GM18861 (cell line): ENCODE data around the gene PAX5.
"Not testable (repeated sequence)": the region's sequence is repeated elsewhere in the genome, so short reads cannot be mapped to it uniquely, and the experiment has no call there.

Experiments
- ATAC-seq: cut with Tn5 transposase; IDR thresholded peaks from one replicate; pipeline ENCODE4 v1.9.1; 2021; ENCODE audit not compliant: unreplicated experiment

PAX5 gene

GRCh38 chr9:36882594-36882993 lies 151.5 kb downstream of the PAX5 start:
- no peak for ATAC-seq

DNA sequence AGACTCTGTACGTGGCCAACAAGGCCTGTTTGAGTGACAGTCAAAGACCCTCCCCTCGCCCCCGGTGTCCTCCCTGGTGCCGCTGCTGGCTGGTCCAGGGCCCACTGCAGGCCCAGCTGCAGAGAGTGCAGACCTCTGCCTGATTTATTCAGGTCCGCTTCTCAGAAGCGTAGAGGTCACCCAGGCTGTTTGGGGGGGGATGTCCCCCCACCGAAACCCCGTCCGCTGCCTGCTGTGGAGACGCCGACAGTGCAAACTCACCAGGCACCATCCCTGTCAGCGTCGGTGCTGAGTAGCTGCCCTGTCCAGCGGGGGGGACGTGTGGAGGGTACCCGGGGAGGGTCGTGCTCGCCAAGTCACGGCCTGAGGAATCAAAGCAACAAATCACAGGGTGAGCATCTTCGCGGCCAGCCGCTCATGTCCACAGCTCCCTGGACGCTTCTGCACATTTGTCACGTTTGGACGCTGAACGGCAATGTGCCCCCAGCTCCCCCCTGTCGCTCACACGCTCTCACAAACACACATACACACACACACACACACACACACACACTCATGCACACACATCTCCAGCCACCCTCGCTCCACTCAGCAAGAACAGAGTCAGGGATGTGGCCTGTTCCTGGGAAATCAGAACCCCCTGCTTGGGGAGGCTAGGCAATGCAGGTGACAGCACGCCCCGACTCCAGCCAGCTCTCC lies 152.2 kb downstream of the PAX5 start:
- no peak for ATAC-seq

GRCh38 chr9:36881316-36881715 lies 152.8 kb downstream of the PAX5 start:
- no peak for ATAC-seq

GRCh38 chr9:36880075-36880474 lies 154.0 kb downstream of the PAX5 start:
- no peak for ATAC-seq

GRCh38 chr9:36878986-36879982 lies 154.8 kb downstream of the PAX5 start:
- peak; percentile 65 for ATAC-seq

- ATAC-seq = no peak
These were observed 156.8 kb downstream of the PAX5 start for GRCh38 chr9:36877239-36877638.

DNA sequence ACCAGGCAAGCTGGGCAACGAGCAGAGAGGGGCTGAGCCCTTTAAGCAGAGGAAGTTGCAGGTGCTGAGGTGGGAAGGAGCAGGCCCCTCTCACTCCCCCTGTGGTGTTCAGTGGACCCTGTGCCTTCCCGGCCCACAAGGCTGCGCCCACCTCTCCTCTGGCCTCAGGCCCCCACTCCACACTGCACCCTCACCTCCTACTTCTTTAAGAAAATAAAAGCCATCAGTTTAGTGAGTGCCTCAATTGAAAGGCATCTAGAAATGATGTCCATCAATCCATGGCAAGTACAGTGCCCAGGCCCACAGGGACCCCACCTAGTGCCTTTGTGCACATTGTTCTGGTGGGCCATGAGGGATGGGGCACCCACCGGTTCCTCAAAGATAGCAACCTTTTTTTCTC lies 158.0 kb downstream of the PAX5 start:
- no peak for ATAC-seq

- ATAC-seq = no peak
These were observed 159.1 kb downstream of the PAX5 start for GRCh38 chr9:36874921-36875320.

DNA sequence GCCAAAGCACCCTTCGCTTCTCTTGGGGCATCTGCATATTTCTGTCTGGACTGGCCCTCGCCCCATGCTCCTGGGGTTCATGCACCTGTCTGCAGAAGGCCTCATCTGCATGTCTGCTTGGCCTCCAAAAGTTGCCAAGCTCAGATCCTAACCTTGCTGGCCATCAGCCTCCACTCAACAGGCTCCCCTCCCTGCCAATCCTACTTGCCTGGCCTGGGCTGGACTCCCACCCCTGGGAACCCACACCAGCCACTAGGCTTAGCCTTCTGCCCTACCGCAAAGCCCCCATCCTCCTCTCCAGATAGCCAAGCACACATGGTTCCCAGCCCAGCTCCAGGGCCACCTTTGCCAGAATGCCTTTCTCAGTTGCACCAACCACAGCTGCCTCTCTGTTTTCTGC lies 159.8 kb downstream of the PAX5 start:
- ATAC-seq = no peak

DNA sequence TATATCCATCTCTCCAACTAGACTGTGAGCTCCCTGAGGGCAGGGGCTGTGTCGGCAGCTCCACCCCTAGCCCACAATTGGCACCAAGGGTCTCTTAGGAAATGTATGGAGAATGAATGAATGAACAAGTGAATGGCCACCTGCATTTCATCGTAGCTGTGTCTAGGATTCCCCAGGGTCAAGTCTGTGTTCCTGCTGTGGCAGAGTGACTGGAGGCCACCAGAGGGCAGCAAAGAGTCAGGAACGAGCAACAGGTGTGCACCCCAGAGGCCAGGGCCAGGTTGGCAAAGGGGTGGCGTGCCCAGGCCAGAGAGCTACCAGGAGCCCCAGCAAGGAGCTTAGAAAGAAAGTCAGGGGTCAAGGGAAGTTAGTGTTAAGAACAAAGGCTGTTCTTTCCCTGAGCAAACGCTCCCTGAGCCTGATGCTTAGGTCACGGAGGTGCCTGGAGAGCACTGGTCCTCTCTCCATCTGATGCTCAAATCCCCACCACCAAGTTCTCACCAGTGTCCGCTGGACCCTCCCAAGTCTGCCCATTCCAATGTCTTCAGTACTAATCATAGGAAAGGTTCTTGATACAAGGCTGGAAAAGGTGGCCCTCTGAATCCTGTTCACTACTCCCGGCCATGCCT lies 160.7 kb downstream of the PAX5 start:
- ATAC-seq = no peak

- no peak for ATAC-seq
These were observed 161.4 kb downstream of the PAX5 start for GRCh38 chr9:36872641-36873040.

GRCh38 chr9:36871606-36872005 lies 162.5 kb downstream of the PAX5 start:
- no peak for ATAC-seq

DNA sequence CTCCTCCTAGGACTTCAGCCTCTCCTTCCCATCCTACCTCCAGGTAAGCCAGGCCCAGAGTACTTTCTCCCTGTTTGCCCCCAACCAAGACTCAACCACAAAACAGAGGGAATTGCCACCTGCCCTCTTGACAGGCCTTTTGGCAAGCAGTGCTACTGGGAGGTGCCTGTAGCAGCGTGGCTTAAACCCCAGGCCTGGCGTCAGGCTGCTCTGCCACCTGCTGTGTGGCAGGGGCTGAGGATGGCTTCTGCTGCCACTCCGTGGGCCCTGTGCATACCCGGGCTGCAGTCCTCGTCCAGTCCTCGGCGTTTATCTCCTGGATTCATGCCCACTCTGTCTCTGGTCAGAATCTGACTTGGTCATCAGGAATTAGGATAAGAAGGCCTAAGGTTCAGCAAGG lies 163.1 kb downstream of the PAX5 start:
- ATAC-seq = no peak

DNA sequence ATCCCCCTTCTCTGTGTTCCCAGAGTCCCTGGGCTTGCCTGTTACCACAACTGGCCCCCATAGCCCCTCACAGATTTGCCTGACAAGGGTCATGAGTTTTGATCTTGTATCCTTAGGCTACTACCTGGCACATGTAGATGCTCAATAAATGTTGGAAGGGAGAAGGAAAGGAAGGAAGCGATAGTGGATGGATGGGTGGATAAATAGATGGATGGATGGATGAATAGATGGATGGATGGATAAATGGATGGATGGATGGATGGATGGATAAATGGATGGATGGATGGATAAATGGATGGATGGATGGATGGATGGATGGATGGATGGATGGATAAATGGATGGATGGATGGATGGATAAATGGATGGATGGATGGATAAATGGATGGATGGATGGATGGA lies 164.5 kb downstream of the PAX5 start:
- not testable (repeated sequence) for ATAC-seq

GRCh38 chr9:36868586-36869282 lies 165.3 kb downstream of the PAX5 start:
- no peak for ATAC-seq

DNA sequence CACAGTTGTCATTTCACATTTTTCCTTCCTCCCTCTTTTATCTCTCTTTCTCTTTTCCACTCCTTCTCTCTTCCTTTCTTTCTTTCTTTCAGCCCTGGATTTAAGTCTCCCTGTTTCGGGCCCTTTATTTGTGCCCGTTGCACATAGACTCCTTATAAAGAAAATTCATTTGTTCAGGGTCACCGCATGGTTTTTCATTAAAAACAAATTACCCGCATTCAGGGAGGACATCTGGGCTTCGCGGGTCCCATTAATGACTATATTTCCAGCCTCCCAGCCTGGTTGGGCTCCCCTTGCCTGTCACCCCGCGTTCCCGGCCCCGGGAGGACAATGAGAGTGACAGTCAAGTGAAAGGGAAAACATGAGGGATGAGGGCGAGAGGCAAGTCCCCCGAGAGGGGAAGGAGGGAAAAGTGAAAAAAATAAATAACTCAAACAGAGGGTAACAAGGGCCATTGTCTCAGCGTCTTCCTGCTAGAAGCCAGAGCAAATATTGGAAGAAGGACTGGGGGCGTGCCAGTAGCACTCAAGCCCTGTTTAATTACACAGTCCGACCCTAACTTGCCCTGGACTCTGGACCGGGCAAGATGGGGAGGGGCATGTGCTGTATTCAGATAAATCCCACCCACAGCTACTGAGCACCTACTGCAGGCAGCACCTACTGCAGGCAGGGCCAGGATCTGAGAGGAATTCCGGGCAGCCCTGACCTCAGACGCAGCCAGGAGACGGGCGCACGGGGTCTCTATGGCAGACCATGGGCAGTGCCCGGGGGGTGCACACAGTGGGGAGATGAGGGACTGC lies 166.2 kb downstream of the PAX5 start:
- ATAC-seq = no peak

DNA sequence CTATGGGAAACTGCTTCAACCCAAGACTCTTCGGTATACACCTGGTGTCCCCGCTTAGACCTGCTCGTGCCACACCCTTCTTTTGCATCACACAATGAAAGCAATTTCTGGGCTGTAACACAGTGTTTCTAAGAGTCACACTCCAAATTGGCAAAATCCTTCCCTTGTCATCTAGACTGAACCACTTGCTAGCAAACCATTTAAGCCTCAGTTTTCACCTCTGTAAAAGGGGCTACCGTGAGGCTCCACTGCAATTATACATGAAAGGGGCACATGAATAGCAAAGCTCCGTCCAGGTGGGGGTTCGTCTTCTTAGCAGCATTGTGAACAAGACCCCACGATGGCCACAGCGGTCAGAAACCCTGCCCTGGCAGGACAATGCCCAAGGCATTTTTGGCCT lies 166.8 kb downstream of the PAX5 start:
- no peak for ATAC-seq

DNA sequence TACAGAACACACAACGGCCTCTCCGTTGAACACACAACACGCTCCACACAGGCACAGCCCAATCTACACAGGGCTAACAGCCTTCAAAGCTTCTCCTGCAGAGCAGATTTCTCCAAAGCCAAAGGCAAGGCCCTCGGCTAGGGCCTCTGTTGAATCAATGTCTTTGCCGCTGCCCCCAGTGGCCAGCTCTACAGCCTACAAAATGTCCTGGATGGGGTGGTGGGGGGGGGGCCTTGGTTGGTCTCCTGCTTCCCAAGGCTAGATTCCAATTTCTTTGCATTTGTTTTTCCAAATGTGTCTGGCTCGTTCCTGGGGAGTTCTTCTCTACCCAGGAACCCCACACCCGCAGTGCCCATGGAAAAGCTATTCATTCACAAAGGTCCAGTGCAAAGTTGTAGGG lies 167.2 kb downstream of the PAX5 start:
- ATAC-seq = no peak

DNA sequence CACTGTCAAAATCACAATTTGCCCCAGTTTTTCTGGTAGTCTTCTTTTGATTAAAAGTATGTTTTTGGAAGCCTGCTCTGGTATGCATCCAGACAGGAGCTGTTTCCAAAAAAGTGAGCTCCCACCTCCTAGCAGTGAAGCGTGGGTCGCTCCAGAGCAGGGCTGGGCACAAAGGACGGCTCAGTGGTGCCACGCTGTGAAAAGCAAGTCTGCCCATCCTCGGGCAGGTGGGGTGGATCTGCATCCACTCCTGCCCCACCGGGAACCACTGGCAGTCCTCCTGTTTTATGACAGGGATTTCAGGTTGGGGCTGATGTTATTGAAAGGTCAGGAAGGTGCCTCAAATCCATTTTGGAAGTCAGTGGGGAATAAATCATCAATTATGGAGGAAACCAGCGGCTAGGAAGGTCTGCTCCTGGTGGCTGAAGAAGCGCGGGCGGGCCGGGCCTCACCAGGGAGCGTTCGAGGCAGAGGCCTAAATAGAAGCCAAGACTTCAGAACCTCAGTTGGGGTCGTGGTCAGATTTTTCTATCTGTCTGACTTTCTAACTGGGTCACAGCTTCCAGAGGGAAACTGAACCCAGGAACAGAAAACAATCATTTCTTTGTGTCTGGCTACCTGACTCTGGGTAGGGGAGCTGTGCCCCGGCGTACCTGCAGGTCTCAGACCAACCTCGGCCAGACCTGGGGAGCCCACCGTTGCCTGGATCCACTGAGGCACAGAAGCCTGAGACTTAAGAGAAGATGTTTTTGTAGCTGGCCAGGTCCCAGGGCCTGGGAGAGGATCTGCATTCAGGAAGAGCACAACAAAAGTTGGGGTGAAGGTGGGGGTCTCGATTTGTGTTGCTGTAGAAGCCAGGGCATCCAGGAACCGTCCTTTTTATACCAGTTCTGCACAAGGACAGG lies 168.1 kb downstream of the PAX5 start:
- ATAC-seq = no peak
